Right lung (tissue), 5 donors: ENCODE results near the gene RHOBTB3. TPM values are rescaled to one million over a fixed set of nuclear protein-coding genes. Genes with fewer than 3 reads are reported as not detected.
"Not testable (repeated sequence)": the region's sequence is repeated elsewhere in the genome, so short reads cannot be mapped to it uniquely, and the experiment has no call there.

Experiments used
- DNase-seq, 2 donors: peaks; one replicate each; pipeline ENCODE4 v3.0.0-alpha.2; 2013
- polyA plus RNA-seq, 5 donors: library from polyadenylated mRNA; unstranded; fragments of 120-200 nt; gene quantifications; one replicate each; pipeline versions ENCODE4 v1.2.1 to v1.2.3, GENCODE V29; 2013; ENCODE audit warnings: inconsistent platforms in 1 of 5, low replicate concordance in 1 of 5; ENCODE audit not compliant: insufficient read length in 5 of 5, insufficient read depth in 1 of 5

The RHOBTB3 gene
- polyA plus RNA-seq, 5 donors, result 38.8 to 71.9 (median 69.6) TPM

- no peak for DNase-seq
Observed at GRCh38 chr5:95711501-95712346, 19.4 kb upstream of the RHOBTB3 start.

GRCh38 chr5:95712347-95712958 lies 18.7 kb upstream of the RHOBTB3 start:
- DNase-seq, result no peak

GRCh38 chr5:95713246-95713645 lies 17.9 kb upstream of the RHOBTB3 start:
- DNase-seq, result not testable (repeated sequence)

- DNase-seq, result no peak
Observed at GRCh38 chr5:95713960-95714710, 17.0 kb upstream of the RHOBTB3 start.

- no peak for DNase-seq
Observed at GRCh38 chr5:95715799-95716461, 15.2 kb upstream of the RHOBTB3 start.

- no peak for DNase-seq
Observed at GRCh38 chr5:95717439-95717838, 13.7 kb upstream of the RHOBTB3 start.

- no peak for DNase-seq
Observed at GRCh38 chr5:95718203-95718602, 12.9 kb upstream of the RHOBTB3 start.

GRCh38 chr5:95718738-95719137 lies 12.4 kb upstream of the RHOBTB3 start:
- no peak for DNase-seq

- no peak for DNase-seq
Observed at GRCh38 chr5:95720094-95720786, 10.9 kb upstream of the RHOBTB3 start.

- peak in 1 of 2 donors; percentile 34 for DNase-seq
Observed at GRCh38 chr5:95721582-95722295, 9.4 kb upstream of the RHOBTB3 start.

- DNase-seq, result no peak
Observed at GRCh38 chr5:95723632-95724369, 7.3 kb upstream of the RHOBTB3 start.

GRCh38 chr5:95725071-95725820 lies 5.9 kb upstream of the RHOBTB3 start:
- DNase-seq, result no peak

GRCh38 chr5:95725937-95726810 lies 5.0 kb upstream of the RHOBTB3 start:
- peak in 1 of 2 donors; percentile 23 for DNase-seq

- no peak for DNase-seq
Observed at GRCh38 chr5:95726811-95727763, 4.0 kb upstream of the RHOBTB3 start.

- no peak for DNase-seq
Observed at GRCh38 chr5:95727764-95728191, 3.4 kb upstream of the RHOBTB3 start.

- DNase-seq, result no peak
Observed at GRCh38 chr5:95728494-95729114, 2.5 kb upstream of the RHOBTB3 start.
